Spleen (tissue), 7 donors: ENCODE measurements around the gene XPO6.

Experiments
- POLR2A ChIP-seq, 3 donors: fragments of 450-650 bp; IDR thresholded peaks; one replicate each; pipeline ENCODE4 v1.5.1; 2017; ENCODE audit warnings: antibody characterized with exemption in 3 of 3, mild to moderate bottlenecking in 1 of 3
- POLR2AphosphoS5 ChIP-seq, 3 donors: sonication (generic); formaldehyde crosslinking; IDR thresholded peaks; one replicate each; pipeline ENCODE4 v1.5.1; 2017; ENCODE audit warnings: antibody characterized with exemption in 3 of 3
- TF ChIP-seq, protein P1 (sequence below), 11 experiments: fragments of 200-600 bp in 7 of 11; fragments of 450-650 bp in 4 of 11; sonication (generic) in 4 of 11; IDR thresholded peaks in 8 of 11; conservative IDR thresholded peaks in 3 of 11; 1 replicate in 7 of 11; 2 replicates in 4 of 11; pipeline versions ENCODE4 v1.4.0 to v1.8.0; 2016 to 2021; ENCODE audit warnings: antibody characterized with exemption in 11 of 11, inconsistent platforms in 4 of 11, mild to moderate bottlenecking in 1 of 11
- donor health status: DM: no; HTN: no; CAD: no; lungs with moderate emphysema.
- donor health status: DM: no; HTN: no; CAD: no.
- donor health status: DM: no; HTN: no; CAD: no.

DNA sequence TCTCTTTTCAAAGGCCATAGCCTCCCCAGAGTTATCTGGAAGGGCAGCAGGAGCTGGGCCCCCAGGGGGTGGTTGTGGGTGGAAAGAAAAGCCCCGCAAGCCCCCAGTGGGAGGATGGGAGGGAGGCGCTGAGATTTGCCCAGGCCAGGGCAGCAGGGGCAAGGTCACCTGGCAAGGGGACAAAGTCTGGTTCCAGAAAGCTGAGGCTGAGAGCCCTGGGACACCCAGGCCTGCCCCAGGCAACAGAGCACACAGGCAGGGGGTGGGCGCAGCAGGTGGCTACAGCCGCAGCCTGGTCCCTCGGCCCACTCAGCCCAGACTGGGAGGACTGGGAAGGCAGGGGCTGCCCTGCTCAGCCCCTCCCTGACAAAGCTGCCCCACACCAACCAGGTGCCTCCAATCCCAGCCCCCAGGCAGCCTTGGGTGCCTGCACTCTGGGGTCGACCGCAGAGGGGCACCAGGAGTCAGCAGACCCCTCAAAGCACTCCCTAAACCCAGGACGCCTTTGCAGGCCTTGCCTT is 124.6 kb downstream of the XPO6 start:
- TF ChIP-seq, protein P1, sequence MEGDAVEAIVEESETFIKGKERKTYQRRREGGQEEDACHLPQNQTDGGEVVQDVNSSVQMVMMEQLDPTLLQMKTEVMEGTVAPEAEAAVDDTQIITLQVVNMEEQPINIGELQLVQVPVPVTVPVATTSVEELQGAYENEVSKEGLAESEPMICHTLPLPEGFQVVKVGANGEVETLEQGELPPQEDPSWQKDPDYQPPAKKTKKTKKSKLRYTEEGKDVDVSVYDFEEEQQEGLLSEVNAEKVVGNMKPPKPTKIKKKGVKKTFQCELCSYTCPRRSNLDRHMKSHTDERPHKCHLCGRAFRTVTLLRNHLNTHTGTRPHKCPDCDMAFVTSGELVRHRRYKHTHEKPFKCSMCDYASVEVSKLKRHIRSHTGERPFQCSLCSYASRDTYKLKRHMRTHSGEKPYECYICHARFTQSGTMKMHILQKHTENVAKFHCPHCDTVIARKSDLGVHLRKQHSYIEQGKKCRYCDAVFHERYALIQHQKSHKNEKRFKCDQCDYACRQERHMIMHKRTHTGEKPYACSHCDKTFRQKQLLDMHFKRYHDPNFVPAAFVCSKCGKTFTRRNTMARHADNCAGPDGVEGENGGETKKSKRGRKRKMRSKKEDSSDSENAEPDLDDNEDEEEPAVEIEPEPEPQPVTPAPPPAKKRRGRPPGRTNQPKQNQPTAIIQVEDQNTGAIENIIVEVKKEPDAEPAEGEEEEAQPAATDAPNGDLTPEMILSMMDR (IDR thresholded peaks at IDR 0.05 in 8 of 11, conservative IDR thresholded peaks at IDR 0.05 in 3 of 11): no peak
- TF ChIP-seq POLR2A (IDR thresholded peaks at IDR 0.05) (no peak), POLR2AphosphoS5 (IDR thresholded peaks at IDR 0.05) (peak in 1 of 3 donors; percentile 73)
